ENCODE results near the gene OVOL2.
A peak's percentile ranks its signal among the peaks of the same experiment; 100 is the strongest.

Gene OVOL2

DNA sequence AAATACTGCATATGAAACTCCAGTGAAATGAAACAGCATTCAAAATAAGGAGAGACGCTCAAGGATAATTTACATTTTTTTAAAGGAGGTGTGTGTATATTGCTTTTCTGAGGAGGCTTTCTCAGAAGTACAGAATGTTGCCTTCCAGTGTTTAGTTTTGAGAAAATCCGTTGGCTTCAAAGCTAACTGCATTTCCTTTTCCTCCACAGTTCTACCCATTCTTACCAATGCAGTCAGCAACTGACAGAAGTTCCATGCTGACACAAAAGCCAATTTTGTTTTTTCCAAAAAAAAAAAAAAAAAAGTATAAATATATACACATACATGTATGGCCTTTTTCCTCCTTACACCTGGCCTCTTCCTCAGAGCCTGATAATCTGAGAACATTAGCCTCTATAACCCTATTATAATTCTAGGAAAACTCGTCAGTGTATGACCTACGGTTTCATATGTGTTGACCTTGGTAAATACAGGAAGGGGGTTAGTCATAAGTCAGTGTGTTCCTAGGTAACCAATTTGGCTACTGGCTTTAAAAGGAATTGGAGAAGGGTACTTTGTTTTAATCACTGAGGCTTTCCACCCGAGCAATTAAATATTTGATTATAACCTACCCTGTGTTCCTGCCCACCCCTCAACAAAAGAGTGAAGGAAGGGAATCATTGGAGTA is 64.7 kb downstream of the OVOL2 start:
- FAIRE-seq (no peak), DNase-seq (ENCODE audit: extremely low spot score, insufficient read length, low read depth) (no peak)

DNA sequence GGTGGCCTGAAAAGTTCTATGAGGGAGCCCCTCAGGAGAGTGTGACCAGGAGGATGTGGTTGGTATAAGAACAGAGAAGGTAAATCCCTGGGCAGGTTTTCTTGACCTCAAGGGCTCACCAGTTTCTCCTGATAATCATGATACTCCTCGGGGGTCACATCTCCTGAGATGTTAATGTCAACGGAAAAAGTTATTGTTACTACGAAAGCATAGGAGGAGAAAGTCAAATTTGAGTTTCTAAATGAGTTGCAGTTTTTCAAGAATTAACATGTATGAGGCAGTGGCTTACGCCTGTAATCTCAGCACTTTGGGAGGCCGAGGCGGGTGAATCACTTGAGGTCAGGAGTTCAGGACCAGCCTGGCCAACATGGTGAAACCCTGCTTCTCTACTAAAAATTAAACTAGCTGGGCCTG is 65.5 kb downstream of the OVOL2 start:
- DNase-seq (ENCODE audit: extremely low spot score, insufficient read length, low read depth), result no peak
- peak; percentile 72 for FAIRE-seq

GRCh38 chr20:17990278-17990972 is 67.3 kb downstream of the OVOL2 start:
- FAIRE-seq, result no peak
- DNase-seq (ENCODE audit: extremely low spot score, insufficient read length, low read depth), result no peak

GRCh38 chr20:17987988-17988387 is 69.7 kb downstream of the OVOL2 start:
- FAIRE-seq (no peak), DNase-seq (ENCODE audit: extremely low spot score, insufficient read length, low read depth) (no peak)

GRCh38 chr20:17985388-17986018 is 72.2 kb downstream of the OVOL2 start:
- no peak for DNase-seq (ENCODE audit: extremely low spot score, insufficient read length, low read depth)
- no peak for FAIRE-seq

DNA sequence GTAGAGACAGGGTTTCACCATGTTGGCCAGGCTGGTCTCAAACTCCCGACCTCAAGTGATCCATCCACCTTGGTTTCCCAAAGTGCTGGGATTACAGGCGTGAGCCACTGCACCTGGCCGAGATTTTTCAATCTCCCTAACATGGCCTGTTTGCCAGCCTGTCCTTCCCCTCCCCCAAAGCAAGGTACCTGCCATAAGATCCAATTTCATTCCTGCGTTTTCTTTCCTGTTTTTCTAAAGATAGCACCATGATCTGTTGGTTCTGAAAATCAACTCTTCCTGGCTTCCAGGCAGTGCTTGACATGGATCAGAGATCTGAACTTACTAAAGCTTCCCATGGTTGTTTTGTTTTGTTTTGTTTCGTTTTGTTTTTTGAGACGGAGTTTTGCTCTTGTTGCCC is 81.4 kb downstream of the OVOL2 start:
- no peak for FAIRE-seq
- DNase-seq (ENCODE audit: extremely low spot score, insufficient read length, low read depth), result no peak
